Globus pallidus (tissue), 1 donor: ENCODE results near the gene MRGPRX4.
"Not testable (repeated sequence)": the region's sequence is repeated elsewhere in the genome, so short reads cannot be mapped to it uniquely, and the experiment has no call there.

Experiments
- DNase-seq: peaks from one replicate; pipeline ENCODE4 v3.0.0-alpha.2; 2015; ENCODE audit warnings: low spot score

Gene MRGPRX4

GRCh38 chr11:18172666-18173065, at the start of gene MRGPRX4:
TSS of gene MRGPRX4 (plus strand) at chr11:18172837. CDS start at chr11:18173257, 420 bp downstream.
- no peak for DNase-seq

GRCh38 chr11:18131115-18131514, 41.5 kb upstream of the MRGPRX4 start:
- not testable (repeated sequence) for DNase-seq

GRCh38 chr11:18132341-18132740, 40.3 kb upstream of the MRGPRX4 start, which contains the start of gene MRGPRX3:
TSS of gene MRGPRX3 (plus strand) at chr11:18132571. CDS start at chr11:18137203, 4,632 bp downstream.
- DNase-seq, result no peak

GRCh38 chr11:18135308-18135707, 37.3 kb upstream of the MRGPRX4 start:
- DNase-seq, result no peak

- no peak for DNase-seq
Measured at GRCh38 chr11:18137186-18137800, 35.3 kb upstream of the MRGPRX4 start.

- DNase-seq, result no peak
Measured at GRCh38 chr11:18140145-18140544, 32.5 kb upstream of the MRGPRX4 start.

- DNase-seq, result no peak
Measured at GRCh38 chr11:18144243-18144642, 28.4 kb upstream of the MRGPRX4 start.

GRCh38 chr11:18145025-18145424, 27.6 kb upstream of the MRGPRX4 start:
- DNase-seq, result no peak

- no peak for DNase-seq
Measured at GRCh38 chr11:18145837-18146236, 26.8 kb upstream of the MRGPRX4 start.

- no peak for DNase-seq
Measured at GRCh38 chr11:18151581-18151980, 21.1 kb upstream of the MRGPRX4 start.

GRCh38 chr11:18168372-18168771, 4.3 kb upstream of the MRGPRX4 start:
- no peak for DNase-seq

GRCh38 chr11:18171377-18172000, 1.1 kb upstream of the MRGPRX4 start:
- DNase-seq, result no peak

GRCh38 chr11:18173225-18173866, 709 bp downstream of the MRGPRX4 start:
- no peak for DNase-seq

- DNase-seq, result no peak
Measured at GRCh38 chr11:18188796-18189195, 16.2 kb downstream of the MRGPRX4 start.

- not testable (repeated sequence) for DNase-seq
Measured at GRCh38 chr11:18189476-18190245, 17.0 kb downstream of the MRGPRX4 start.

- DNase-seq, result peak; percentile 25
Measured at GRCh38 chr11:18191376-18191775, 18.7 kb downstream of the MRGPRX4 start.

GRCh38 chr11:18193010-18193409, 20.4 kb downstream of the MRGPRX4 start:
- peak; percentile 4 for DNase-seq

GRCh38 chr11:18196532-18196931, 23.9 kb downstream of the MRGPRX4 start:
- DNase-seq, result no peak

- not testable (repeated sequence) for DNase-seq
Measured at GRCh38 chr11:18197738-18198137, 25.1 kb downstream of the MRGPRX4 start.

- DNase-seq, result peak; percentile 1
Measured at GRCh38 chr11:18203723-18204122, 31.1 kb downstream of the MRGPRX4 start.

GRCh38 chr11:18204220-18204619, 31.6 kb downstream of the MRGPRX4 start:
- no peak for DNase-seq

GRCh38 chr11:18204771-18205170, 32.1 kb downstream of the MRGPRX4 start:
- DNase-seq, result no peak
